ENCODE results near the gene TFDP2.

The TFDP2 gene

GRCh38 chr3:142046320-142047020 is 102.9 kb downstream of the TFDP2 start:
- H3K27me3 ChIP-seq (ENCODE audit: control insufficient read depth, insufficient read depth, low read length, poor library complexity, severe bottlenecking), result no peaks in the 10 kb centered on the region
- H3K27ac ChIP-seq (ENCODE audit: insufficient read depth, low read depth, low read length, poor library complexity, severe bottlenecking), result no peak overlapping the region
- no peaks in the 10 kb centered on the region for H3K36me3 ChIP-seq (ENCODE audit: control insufficient read depth, insufficient read depth, low read length)
- H3K9me3 ChIP-seq (ENCODE audit: control insufficient read depth, low read length), result no peaks in the 10 kb centered on the region
- no peak overlapping the region for H3K4me3 ChIP-seq (ENCODE audit: insufficient read depth, low read depth, low read length)
- 91 to 95% methylated on average over 5 to 6 of the region's 6 CpGs for WGBS, 2 experiments
- no peaks in the 10 kb centered on the region for H3K4me1 ChIP-seq (ENCODE audit: control insufficient read depth, insufficient read depth, low read length)

- 97 to 98% methylated on average over 2 of the region's 2 CpGs for WGBS, 2 experiments
- H3K36me3 ChIP-seq (ENCODE audit: control insufficient read depth, insufficient read depth, low read length), result no peaks in the 10 kb centered on the region
- H3K27me3 ChIP-seq (ENCODE audit: control insufficient read depth, insufficient read depth, low read length, poor library complexity, severe bottlenecking), result no peaks in the 10 kb centered on the region
- H3K9me3 ChIP-seq (ENCODE audit: control insufficient read depth, low read length), result no peaks in the 10 kb centered on the region
- no peaks in the 10 kb centered on the region for H3K4me1 ChIP-seq (ENCODE audit: control insufficient read depth, insufficient read depth, low read length)
- no peak overlapping the region for H3K4me3 ChIP-seq (ENCODE audit: insufficient read depth, low read depth, low read length)
- H3K27ac ChIP-seq (ENCODE audit: insufficient read depth, low read depth, low read length, poor library complexity, severe bottlenecking), result no peak overlapping the region
These were observed 108.3 kb downstream of the TFDP2 start for GRCh38 chr3:142040941-142041491.

GRCh38 chr3:142035308-142035922 is 113.9 kb downstream of the TFDP2 start:
- H3K27ac ChIP-seq (ENCODE audit: insufficient read depth, low read depth, low read length, poor library complexity, severe bottlenecking), result no peak overlapping the region
- WGBS, 2 experiments, result 85 to 91% methylated on average over 3 of the region's 3 CpGs
- no peak overlapping the region for H3K4me3 ChIP-seq (ENCODE audit: insufficient read depth, low read depth, low read length)
- no peaks in the 10 kb centered on the region for H3K27me3 ChIP-seq (ENCODE audit: control insufficient read depth, insufficient read depth, low read length, poor library complexity, severe bottlenecking)
- H3K9me3 ChIP-seq (ENCODE audit: control insufficient read depth, low read length), result no peaks in the 10 kb centered on the region
- no peaks in the 10 kb centered on the region for H3K36me3 ChIP-seq (ENCODE audit: control insufficient read depth, insufficient read depth, low read length)
- H3K4me1 ChIP-seq (ENCODE audit: control insufficient read depth, insufficient read depth, low read length), result no peaks in the 10 kb centered on the region

- Histone ChIP-seq H3K4me1 (ENCODE audit: control insufficient read depth, insufficient read depth, low read length) (no peaks in the 10 kb centered on the region), H3K36me3 (ENCODE audit: control insufficient read depth, insufficient read depth, low read length) (no peaks in the 10 kb centered on the region), H3K4me3 (ENCODE audit: insufficient read depth, low read depth, low read length) (no peak overlapping the region), H3K9me3 (ENCODE audit: control insufficient read depth, low read length) (no peaks in the 10 kb centered on the region), H3K27ac (ENCODE audit: insufficient read depth, low read depth, low read length, poor library complexity, severe bottlenecking) (no peak overlapping the region), H3K27me3 (ENCODE audit: control insufficient read depth, insufficient read depth, low read length, poor library complexity, severe bottlenecking) (no peaks in the 10 kb centered on the region)
- 90 to 97% methylated on average over 4 of the region's 4 CpGs for WGBS, 2 experiments
These were observed 116.1 kb downstream of the TFDP2 start for GRCh38 chr3:142033292-142033691.

GRCh38 chr3:142031575-142031974 is 117.8 kb downstream of the TFDP2 start:
- Histone ChIP-seq H3K4me3 (ENCODE audit: insufficient read depth, low read depth, low read length) (no peak overlapping the region), H3K27ac (ENCODE audit: insufficient read depth, low read depth, low read length, poor library complexity, severe bottlenecking) (no peak overlapping the region), H3K27me3 (ENCODE audit: control insufficient read depth, insufficient read depth, low read length, poor library complexity, severe bottlenecking) (no peaks in the 10 kb centered on the region), H3K36me3 (ENCODE audit: control insufficient read depth, insufficient read depth, low read length) (no peaks in the 10 kb centered on the region), H3K4me1 (ENCODE audit: control insufficient read depth, insufficient read depth, low read length) (no peaks in the 10 kb centered on the region), H3K9me3 (ENCODE audit: control insufficient read depth, low read length) (no peaks in the 10 kb centered on the region)

GRCh38 chr3:142029791-142030190 is 119.6 kb downstream of the TFDP2 start:
- Histone ChIP-seq H3K4me3 (ENCODE audit: insufficient read depth, low read depth, low read length) (no peak overlapping the region), H3K36me3 (ENCODE audit: control insufficient read depth, insufficient read depth, low read length) (no peaks in the 10 kb centered on the region), H3K27ac (ENCODE audit: insufficient read depth, low read depth, low read length, poor library complexity, severe bottlenecking) (no peak overlapping the region), H3K27me3 (ENCODE audit: control insufficient read depth, insufficient read depth, low read length, poor library complexity, severe bottlenecking) (no peaks in the 10 kb centered on the region), H3K9me3 (ENCODE audit: control insufficient read depth, low read length) (no peaks in the 10 kb centered on the region), H3K4me1 (ENCODE audit: control insufficient read depth, insufficient read depth, low read length) (no peaks in the 10 kb centered on the region)
- WGBS, 2 experiments, result 92 to 94% methylated on average over 5 of the region's 5 CpGs

GRCh38 chr3:142029052-142029642 is 120.2 kb downstream of the TFDP2 start:
- Histone ChIP-seq H3K27me3 (ENCODE audit: control insufficient read depth, insufficient read depth, low read length, poor library complexity, severe bottlenecking) (no peaks in the 10 kb centered on the region), H3K27ac (ENCODE audit: insufficient read depth, low read depth, low read length, poor library complexity, severe bottlenecking) (no peak overlapping the region), H3K4me1 (ENCODE audit: control insufficient read depth, insufficient read depth, low read length) (no peaks in the 10 kb centered on the region), H3K9me3 (ENCODE audit: control insufficient read depth, low read length) (no peaks in the 10 kb centered on the region), H3K4me3 (ENCODE audit: insufficient read depth, low read depth, low read length) (no peak overlapping the region), H3K36me3 (ENCODE audit: control insufficient read depth, insufficient read depth, low read length) (no peaks in the 10 kb centered on the region)
- 54 to 55% methylated on average over 3 of the region's 3 CpGs for WGBS, 2 experiments

- Histone ChIP-seq H3K9me3 (ENCODE audit: control insufficient read depth, low read length) (no peaks in the 10 kb centered on the region), H3K36me3 (ENCODE audit: control insufficient read depth, insufficient read depth, low read length) (no peaks in the 10 kb centered on the region), H3K4me1 (ENCODE audit: control insufficient read depth, insufficient read depth, low read length) (no peaks in the 10 kb centered on the region), H3K4me3 (ENCODE audit: insufficient read depth, low read depth, low read length) (peak overlapping the region; percentile 51), H3K27me3 (ENCODE audit: control insufficient read depth, insufficient read depth, low read length, poor library complexity, severe bottlenecking) (no peaks in the 10 kb centered on the region), H3K27ac (ENCODE audit: insufficient read depth, low read depth, low read length, poor library complexity, severe bottlenecking) (peak overlapping the region; percentile 61)
- WGBS, 2 experiments, result 0 to 4% methylated on average over 2 to 4 of the region's 4 CpGs
These were observed 121.0 kb downstream of the TFDP2 start for GRCh38 chr3:142028243-142028777.

GRCh38 chr3:142027735-142028134 is 121.6 kb downstream of the TFDP2 start:
- Histone ChIP-seq H3K36me3 (ENCODE audit: control insufficient read depth, insufficient read depth, low read length) (no peaks in the 10 kb centered on the region), H3K9me3 (ENCODE audit: control insufficient read depth, low read length) (no peaks in the 10 kb centered on the region), H3K27me3 (ENCODE audit: control insufficient read depth, insufficient read depth, low read length, poor library complexity, severe bottlenecking) (no peaks in the 10 kb centered on the region), H3K27ac (ENCODE audit: insufficient read depth, low read depth, low read length, poor library complexity, severe bottlenecking) (peak overlapping the region; percentile 61), H3K4me3 (ENCODE audit: insufficient read depth, low read depth, low read length) (peak overlapping the region; percentile 51), H3K4me1 (ENCODE audit: control insufficient read depth, insufficient read depth, low read length) (no peaks in the 10 kb centered on the region)
- 0% methylated on average over 1 of the region's 2 CpGs for WGBS, 2 experiments

GRCh38 chr3:142027300-142027699 is 122.0 kb downstream of the TFDP2 start:
- H3K4me1 ChIP-seq (ENCODE audit: control insufficient read depth, insufficient read depth, low read length), result no peaks in the 10 kb centered on the region
- H3K9me3 ChIP-seq (ENCODE audit: control insufficient read depth, low read length), result no peaks in the 10 kb centered on the region
- 6% methylated on average over 2 of the region's 3 CpGs; no CpG with 5 or more reads in 1 of the 2 experiments for WGBS, 2 experiments
- no peaks in the 10 kb centered on the region for H3K36me3 ChIP-seq (ENCODE audit: control insufficient read depth, insufficient read depth, low read length)
- H3K27ac ChIP-seq (ENCODE audit: insufficient read depth, low read depth, low read length, poor library complexity, severe bottlenecking), result no peak overlapping the region
- no peaks in the 10 kb centered on the region for H3K27me3 ChIP-seq (ENCODE audit: control insufficient read depth, insufficient read depth, low read length, poor library complexity, severe bottlenecking)
- peak overlapping the region; percentile 51 for H3K4me3 ChIP-seq (ENCODE audit: insufficient read depth, low read depth, low read length)

Measured in ectodermal cell (in vitro differentiated cells).